HepG2 (cell line): Measurements from ENCODE around the gene SUOX. TPM values are rescaled to one million over a fixed set of nuclear protein-coding genes. Genes with fewer than 3 reads are reported as not detected.

ENCODE experiments used
- CBX5 ChIP-seq: sonication (generic); formaldehyde crosslinking; IDR thresholded peaks from 2 replicates; pipeline ENCODE4 v1.4.0; 2020; ENCODE audit warnings: missing genetic modification reagents, borderline replicate concordance
- CEBPG ChIP-seq: IDR thresholded peaks from 2 replicates; pipeline ENCODE4 v1.6.1; 2016
- DNMT1 ChIP-seq: sonication (generic); formaldehyde crosslinking; IDR thresholded peaks from 2 replicates; pipeline ENCODE4 v1.5.1; 2020; ENCODE audit warnings: mild to moderate bottlenecking, missing genetic modification reagents
- EEA1 ChIP-seq: sonication (generic); formaldehyde crosslinking; IDR thresholded peaks from 2 replicates; pipeline ENCODE4 v1.5.1; 2020; ENCODE audit warnings: mild to moderate bottlenecking, missing genetic modification reagents, borderline replicate concordance
- ETS1 ChIP-seq: sonication (generic); formaldehyde crosslinking; IDR thresholded peaks from 2 replicates; pipeline ENCODE4 v1.4.0; 2020; ENCODE audit warnings: missing genetic modification reagents
- IKZF1 ChIP-seq: fragments of 450-650 bp; IDR thresholded peaks from 2 replicates; pipeline ENCODE4 v1.7.1; 2016
- IKZF4 ChIP-seq: sonication (generic); formaldehyde crosslinking; IDR thresholded peaks from 2 replicates; pipeline ENCODE4 v1.5.1; 2020; ENCODE audit warnings: borderline replicate concordance, mild to moderate bottlenecking, low read depth, missing genetic modification reagents; ENCODE audit errors: not compliant biosample characterization
- KDM1A ChIP-seq: IDR thresholded peaks from 2 replicates; pipeline ENCODE4 v1.6.1; 2016; ENCODE audit warnings: missing compliant biosample characterization
- KLF13 ChIP-seq: sonication (generic); formaldehyde crosslinking; IDR thresholded peaks from 2 replicates; pipeline ENCODE4 v1.4.0; 2020; ENCODE audit warnings: mild to moderate bottlenecking, missing genetic modification reagents
- MAF1 ChIP-seq: sonication (generic); formaldehyde crosslinking; IDR thresholded peaks from 2 replicates; pipeline ENCODE4 v1.5.0; 2020; ENCODE audit warnings: missing genetic modification reagents, borderline replicate concordance
- MIER2 ChIP-seq: IDR thresholded peaks from 2 replicates; pipeline ENCODE4 v1.6.1; 2016; ENCODE audit warnings: missing biosample characterization, missing genetic modification reagents
- MIER3 ChIP-seq: IDR thresholded peaks from 2 replicates; pipeline ENCODE4 v1.6.1; 2016; ENCODE audit warnings: missing compliant biosample characterization, borderline replicate concordance
- NFE2 ChIP-seq: sonication (generic); formaldehyde crosslinking; IDR thresholded peaks from 2 replicates; pipeline ENCODE4 v1.4.0; 2020; ENCODE audit warnings: missing genetic modification reagents
- NR2F2 ChIP-seq: IDR thresholded peaks from 2 replicates; pipeline ENCODE4 v1.6.1; 2012; ENCODE audit warnings: low read depth, inconsistent platforms, borderline replicate concordance
- ONECUT2 ChIP-seq: sonication (generic); formaldehyde crosslinking; IDR thresholded peaks from 2 replicates; pipeline ENCODE4 v1.4.0; 2020; ENCODE audit warnings: missing genetic modification reagents
- RFX1 ChIP-seq: fragments of 450-650 bp; IDR thresholded peaks from 2 replicates; pipeline ENCODE4 v1.6.1; 2017
- RFX5 ChIP-seq: IDR thresholded peaks from 2 replicates; pipeline ENCODE4 v1.6.1; 2011; ENCODE audit warnings: low read depth, low read length, improper control_type of control experiment
- TEAD3 ChIP-seq: optimal IDR thresholded peaks from 2 replicates; pipeline ENCODE3; 2016; ENCODE audit warnings: borderline replicate concordance
- TP53 ChIP-seq: sonication (generic); formaldehyde crosslinking; conservative IDR thresholded peaks from 2 replicates; pipeline ENCODE4 v1.4.0; 2020; ENCODE audit warnings: missing genetic modification reagents
- ZBTB2 ChIP-seq: sonication (generic); formaldehyde crosslinking; IDR thresholded peaks from 2 replicates; pipeline ENCODE4 v1.8.0; 2022; ENCODE audit warnings: low read depth, missing genetic modification reagents
- ZNF710 ChIP-seq: sonication (generic); formaldehyde crosslinking; IDR thresholded peaks from 2 replicates; pipeline ENCODE4 v1.5.0; 2020; ENCODE audit warnings: mild to moderate bottlenecking, missing genetic modification reagents, borderline replicate concordance
- ZSCAN22 ChIP-seq: sonication (generic); formaldehyde crosslinking; IDR thresholded peaks from 2 replicates; pipeline ENCODE4 v1.4.0; 2020; ENCODE audit warnings: mild to moderate bottlenecking, missing genetic modification reagents
- polyA plus RNA-seq, 8 experiments: library from polyadenylated mRNA; depleted of rRNA in 3 of 8; stranded (reverse) in 7 of 8; unstranded in 1 of 8; fragments of >200 nt; fragmentation: Illumina TruSeq in 4 of 8; extraction: Trizol in 4 of 8; gene quantifications; 2 replicates each; pipeline versions ENCODE4 v1.2.1 to v1.2.3, GENCODE V29; 2011 to 2016; ENCODE audit warnings: low read depth in 4 of 8, missing spikeins in 1 of 8, mixed read lengths in 1 of 8; ENCODE audit not compliant: insufficient read depth in 1 of 8
- total RNA-seq, 5 experiments: library from RNA; depleted of rRNA; stranded (reverse); fragments of >200 nt; fragmentation: Illumina TruSeq; extraction: Trizol; gene quantifications; 2 replicates each; pipeline ENCODE4 v1.2.3, GENCODE V29; 2016; ENCODE audit warnings: low read depth in 1 of 5

SUOX gene
- total and polyA plus RNA-seq, 2 of the 13 experiments (the other 11 are each of a cell fraction or from before 2014, with no cell fraction given) = 23.9 to 25.9 TPM

GRCh38 chr12:56041552-56042429 lies 44.7 kb downstream of the SUOX start, which contains the start of gene RPS26 (continued):
- no peak; the same call in 1 of the 2 replicates for TF ChIP-seq KLF13
- TF ChIP-seq DNMT1 (CRISPR knock-in tag) = no peak
- peak; percentile 76; the same call in 1 of the 2 replicates for TF ChIP-seq ZNF710
- TF ChIP-seq ONECUT2 (CRISPR knock-in tag) = peak; percentile 44; the same call in 1 of the 2 replicates
- TF ChIP-seq TEAD3 (CRISPR knock-in tag) = peak; percentile 77
- no peak; the same call in 1 of the 2 replicates for TF ChIP-seq NR2F2
- TF ChIP-seq RFX1 = no peak
- 0 out of 2 replicates have a peak, but pooled peaks have one; percentile 7 for TF ChIP-seq CEBPG (CRISPR knock-in tag)
- TF ChIP-seq IKZF4 (CRISPR knock-in tag) = no peak
- peak; percentile 68; the same call in 1 of the 2 replicates for TF ChIP-seq MIER3 (CRISPR knock-in tag)
- TF ChIP-seq TP53 (CRISPR knock-in tag) = 0 out of 2 replicates have a peak, but pooled peaks have one; percentile 91
- TF ChIP-seq MAF1 (CRISPR knock-in tag) = no peak
- no peak for TF ChIP-seq IKZF1
- TF ChIP-seq RFX5 = no peak
- TF ChIP-seq ZBTB2 = peak; percentile 58; the same call in 1 of the 2 replicates
- TF ChIP-seq ETS1 (CRISPR knock-in tag) = peak; percentile 83; the same call in 1 of the 2 replicates
- TF ChIP-seq KDM1A (CRISPR knock-in tag) = no peak
- TF ChIP-seq MIER2 = peak; percentile 63; the same call in 1 of the 2 replicates
- no peak for TF ChIP-seq ZSCAN22 (CRISPR knock-in tag)
- TF ChIP-seq CBX5 (CRISPR knock-in tag) = peak; percentile 79; the same call in 1 of the 2 replicates
- TF ChIP-seq EEA1 = no peak; the same call in 1 of the 2 replicates
- TF ChIP-seq NFE2 (CRISPR knock-in tag) = no peak
